KOPT-K1 (cell line): Measurements from ENCODE around the gene MAP4K2.

Source experiments
- H3K27ac ChIP-seq: fragments of 200-600 bp; sonication (generic); 2 replicates; pipeline ENCODE4 v1.5.1; 2016; ENCODE audit warnings: antibody characterized with exemption, mild to moderate bottlenecking, low read depth, low read length; ENCODE audit not compliant: poor library complexity, severe bottlenecking
- H3K36me3 ChIP-seq: fragments of 200-600 bp; sonication (generic); 2 replicates; pipeline ENCODE4 v1.5.1; 2017; ENCODE audit warnings: antibody characterized with exemption, mild to moderate bottlenecking, low read length, moderate library complexity; ENCODE audit not compliant: insufficient read depth
- H3K9me3 ChIP-seq: fragments of 200-600 bp; sonication (generic); 2 replicates; pipeline ENCODE4 v1.5.1; 2017; ENCODE audit warnings: antibody characterized with exemption, low read length, mild to moderate bottlenecking; ENCODE audit not compliant: insufficient read depth, poor library complexity, severe bottlenecking

The MAP4K2 gene

GRCh38 chr11:64793271-64794160, 9.5 kb downstream of the MAP4K2 start:
- no peaks in the 10 kb centered on the region for H3K9me3 ChIP-seq
- H3K36me3 ChIP-seq, result peaks cover 42% of the 10 kb centered on the region; the same call in 1 of the 2 replicates
- peak overlapping the region; percentile 40 for H3K27ac ChIP-seq

DNA sequence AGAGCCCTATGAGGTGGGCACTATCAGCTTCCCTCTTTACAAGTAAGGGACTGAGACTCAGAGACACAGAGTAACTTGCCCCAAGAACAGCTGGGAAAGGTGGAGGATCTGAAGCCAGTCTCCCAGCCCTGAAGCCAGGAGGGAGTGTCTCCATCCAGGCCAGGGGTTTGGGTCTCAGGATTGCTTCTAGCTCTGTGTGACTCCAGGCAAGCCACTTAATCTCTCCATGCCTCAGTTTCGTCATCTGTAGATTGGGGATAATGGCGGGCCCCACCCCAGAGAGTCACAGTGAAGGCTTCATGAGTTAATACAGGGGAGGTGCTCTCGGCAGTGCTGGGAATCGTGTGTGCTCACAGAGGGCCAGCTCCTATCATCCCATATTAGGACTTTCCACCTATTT, 10.5 kb downstream of the MAP4K2 start:
- H3K9me3 ChIP-seq, result no peaks in the 10 kb centered on the region
- peaks cover 52% of the 10 kb centered on the region; the same call in 1 of the 2 replicates for H3K36me3 ChIP-seq

DNA sequence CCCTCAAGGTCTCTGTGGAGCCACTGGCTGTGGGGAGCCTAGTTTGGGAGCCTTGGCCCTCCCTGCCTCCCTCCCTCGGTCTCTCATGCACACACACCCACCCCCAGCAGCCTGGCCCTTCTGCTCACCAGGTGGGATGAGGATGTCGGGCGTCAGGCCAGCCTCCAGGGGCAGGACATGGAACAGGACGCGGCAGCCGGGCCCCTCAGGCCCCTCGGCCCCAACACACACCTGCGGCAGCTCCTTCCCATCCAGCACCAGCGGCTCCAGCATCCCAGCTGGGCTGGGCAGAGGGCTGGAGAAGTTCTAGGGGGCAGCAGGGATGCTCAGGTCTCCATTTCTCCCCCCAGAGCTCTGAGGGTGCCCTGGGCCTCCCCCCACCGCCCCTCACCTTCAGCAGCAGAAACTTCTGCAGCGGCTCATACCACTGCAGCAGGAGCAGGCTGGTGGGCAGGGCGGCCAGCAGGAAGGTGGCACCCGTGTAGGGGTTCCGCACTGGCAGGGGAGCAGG, 11.2 kb downstream of the MAP4K2 start:
- Histone ChIP-seq H3K36me3 (peaks cover 45% of the 10 kb centered on the region; the same call in 1 of the 2 replicates), H3K27ac (no peak overlapping the region), H3K9me3 (no peaks in the 10 kb centered on the region)

More for the DNA sequence above, 10.5 kb downstream of the MAP4K2 start:
- H3K27ac ChIP-seq, result no peak overlapping the region

- Histone ChIP-seq H3K36me3 (peaks cover 32% of the 10 kb centered on the region; the same call in 1 of the 2 replicates), H3K27ac (no peak overlapping the region), H3K9me3 (no peaks in the 10 kb centered on the region)
Observed at GRCh38 chr11:64790205-64791095, 12.6 kb downstream of the MAP4K2 start.

- Histone ChIP-seq H3K36me3 (peaks cover 32% of the 10 kb centered on the region; the same call in 1 of the 2 replicates), H3K27ac (no peak overlapping the region), H3K9me3 (no peaks in the 10 kb centered on the region)
Observed at GRCh38 chr11:64789331-64790204, 13.4 kb downstream of the MAP4K2 start.

- peaks cover 32% of the 10 kb centered on the region; the same call in 1 of the 2 replicates for H3K36me3 ChIP-seq
- no peak overlapping the region for H3K27ac ChIP-seq
- H3K9me3 ChIP-seq, result no peaks in the 10 kb centered on the region
Observed at GRCh38 chr11:64788321-64789215, 14.4 kb downstream of the MAP4K2 start.

DNA sequence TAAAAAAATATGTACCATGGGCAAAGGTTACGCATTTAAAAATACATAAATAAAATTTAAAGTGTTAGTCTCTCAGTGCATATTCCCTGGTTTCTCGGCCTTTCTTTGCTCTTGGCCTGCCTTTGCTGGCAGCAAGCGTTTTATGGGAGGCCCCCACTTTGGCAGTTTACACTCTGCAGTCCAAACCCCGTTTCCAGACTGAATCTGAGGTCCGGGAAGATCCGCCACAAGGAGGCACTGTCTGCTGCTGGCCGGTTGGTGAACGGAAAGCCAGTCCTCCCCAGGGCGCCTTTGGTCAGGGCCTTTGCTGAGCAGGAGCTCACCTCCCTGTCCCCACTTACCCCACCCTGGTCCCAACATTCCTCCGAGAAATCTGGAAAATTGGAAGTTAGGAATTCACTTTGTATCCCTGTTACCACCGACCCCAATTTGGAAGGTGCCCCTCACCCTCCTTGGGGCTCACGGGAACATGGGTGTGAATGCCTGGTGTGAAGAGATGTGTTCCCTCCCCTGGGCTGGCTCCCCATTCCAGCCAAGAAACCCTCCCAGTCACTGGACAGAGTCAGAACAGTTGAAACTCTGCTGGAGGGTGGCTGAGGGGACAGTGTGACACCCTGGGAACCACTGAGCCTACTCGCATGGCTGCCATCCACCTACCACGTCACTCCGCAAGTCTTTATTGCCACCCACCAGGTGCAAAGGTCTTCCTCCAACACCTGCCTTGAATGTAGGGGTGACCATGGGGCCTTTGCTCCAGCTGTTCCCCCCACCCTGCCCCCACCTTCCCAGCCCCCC, 15.3 kb downstream of the MAP4K2 start:
- Histone ChIP-seq H3K27ac (no peak overlapping the region), H3K36me3 (peaks cover 32% of the 10 kb centered on the region; the same call in 1 of the 2 replicates), H3K9me3 (no peaks in the 10 kb centered on the region)

GRCh38 chr11:64786308-64786707, 16.7 kb downstream of the MAP4K2 start:
- H3K27ac ChIP-seq, result no peak overlapping the region

DNA sequence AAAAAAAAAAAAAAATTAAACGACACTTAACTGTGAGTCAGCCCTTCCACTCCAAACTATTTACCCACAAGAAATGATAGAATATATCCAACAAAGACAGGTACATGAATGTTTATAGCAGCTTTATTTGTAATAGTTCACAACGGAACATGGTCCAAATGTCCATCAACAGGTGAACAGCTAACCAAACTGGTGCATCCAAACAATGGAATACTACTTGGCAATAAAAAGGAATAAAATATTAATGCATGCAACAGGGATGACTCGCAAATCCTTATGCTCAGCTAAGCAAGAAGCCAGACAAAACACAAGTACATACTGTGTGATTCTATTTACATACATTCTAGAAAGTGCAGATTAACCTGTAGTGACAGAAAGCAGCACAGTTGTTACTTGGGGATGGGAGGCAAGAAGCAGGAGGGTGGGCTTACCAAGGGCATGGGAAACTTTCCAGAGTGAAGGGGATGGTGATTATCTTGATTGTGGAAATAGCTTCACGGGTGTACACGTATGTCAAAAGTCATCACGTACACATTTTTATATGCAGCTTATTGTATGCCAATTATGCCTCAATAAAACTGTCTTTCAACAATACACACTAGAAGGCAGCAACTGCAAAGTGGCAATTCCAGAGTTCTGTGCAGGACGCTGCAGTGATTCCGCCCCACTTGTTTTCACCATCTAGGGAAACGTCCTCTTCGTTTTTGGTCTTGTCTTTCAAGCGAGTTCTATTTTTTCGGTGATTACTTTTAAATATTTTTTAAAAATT, 18.0 kb downstream of the MAP4K2 start:
- Histone ChIP-seq H3K36me3 (peaks cover 25% of the 10 kb centered on the region; the same call in 1 of the 2 replicates), H3K9me3 (no peaks in the 10 kb centered on the region), H3K27ac (no peak overlapping the region)

More at GRCh38 chr11:64786308-64786707, 16.7 kb downstream of the MAP4K2 start:
- Histone ChIP-seq H3K36me3 (peaks cover 32% of the 10 kb centered on the region; the same call in 1 of the 2 replicates), H3K9me3 (no peaks in the 10 kb centered on the region)

DNA sequence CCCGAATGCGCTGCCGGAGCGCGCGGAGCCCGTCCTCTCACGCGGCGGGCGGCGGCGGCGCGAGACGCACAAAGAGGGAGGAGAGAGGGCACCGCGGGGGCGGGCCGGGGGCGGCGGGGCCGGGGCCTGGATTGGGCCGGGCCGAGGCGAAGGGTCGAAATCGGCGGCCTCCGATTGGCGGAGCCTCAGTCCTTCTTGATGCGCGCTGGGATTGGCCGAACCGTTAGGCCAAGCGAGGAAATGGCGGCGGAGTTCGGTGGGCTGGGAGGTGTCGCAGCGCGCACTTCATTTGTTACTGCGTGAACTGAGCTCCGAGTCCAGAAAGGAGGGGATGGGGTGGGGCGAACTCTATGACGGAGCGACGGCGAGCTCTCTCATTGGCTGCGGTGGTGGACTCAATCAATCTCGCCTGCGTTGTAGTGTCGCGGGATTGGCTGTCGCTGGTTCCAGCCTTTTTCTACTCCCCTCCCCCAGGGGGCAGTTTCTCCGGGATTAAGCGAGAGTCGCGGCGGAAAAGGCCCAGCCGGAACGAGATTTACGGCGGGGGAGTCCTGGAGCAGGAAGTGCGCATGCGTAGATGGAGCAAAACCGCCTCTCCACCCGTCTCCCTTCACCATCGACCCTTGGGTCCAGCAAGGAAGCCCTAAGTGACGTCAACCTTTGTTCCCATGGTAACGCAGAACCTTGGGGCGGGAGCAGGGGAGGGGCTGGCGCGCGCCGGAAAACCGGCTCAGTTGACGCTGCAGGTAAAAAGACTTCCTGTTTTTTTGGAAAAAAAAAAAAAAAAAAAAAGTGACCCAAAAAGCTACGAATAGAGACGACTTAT, 24.3 kb downstream of the MAP4K2 start, which contains the start of gene SF1:
Gene SF1 (minus strand): TSS at position 70 of the 826 bp plus-strand sequence. CDS start 150 bp downstream, outside the sequence.
- Histone ChIP-seq H3K27ac (peak within 1 kb of the TSS; percentile 94), H3K36me3 (peaks cover 39% of the 10 kb centered on the region), H3K9me3 (no peaks in the 10 kb centered on the region)

GRCh38 chr11:64778223-64778472, 24.9 kb downstream of the MAP4K2 start:
- H3K27ac ChIP-seq, result peak overlapping the region; percentile 94
- peaks cover 44% of the 10 kb centered on the region for H3K36me3 ChIP-seq
- no peaks in the 10 kb centered on the region for H3K9me3 ChIP-seq
